ENCODE data around the gene PCDHGA9.

DNA sequence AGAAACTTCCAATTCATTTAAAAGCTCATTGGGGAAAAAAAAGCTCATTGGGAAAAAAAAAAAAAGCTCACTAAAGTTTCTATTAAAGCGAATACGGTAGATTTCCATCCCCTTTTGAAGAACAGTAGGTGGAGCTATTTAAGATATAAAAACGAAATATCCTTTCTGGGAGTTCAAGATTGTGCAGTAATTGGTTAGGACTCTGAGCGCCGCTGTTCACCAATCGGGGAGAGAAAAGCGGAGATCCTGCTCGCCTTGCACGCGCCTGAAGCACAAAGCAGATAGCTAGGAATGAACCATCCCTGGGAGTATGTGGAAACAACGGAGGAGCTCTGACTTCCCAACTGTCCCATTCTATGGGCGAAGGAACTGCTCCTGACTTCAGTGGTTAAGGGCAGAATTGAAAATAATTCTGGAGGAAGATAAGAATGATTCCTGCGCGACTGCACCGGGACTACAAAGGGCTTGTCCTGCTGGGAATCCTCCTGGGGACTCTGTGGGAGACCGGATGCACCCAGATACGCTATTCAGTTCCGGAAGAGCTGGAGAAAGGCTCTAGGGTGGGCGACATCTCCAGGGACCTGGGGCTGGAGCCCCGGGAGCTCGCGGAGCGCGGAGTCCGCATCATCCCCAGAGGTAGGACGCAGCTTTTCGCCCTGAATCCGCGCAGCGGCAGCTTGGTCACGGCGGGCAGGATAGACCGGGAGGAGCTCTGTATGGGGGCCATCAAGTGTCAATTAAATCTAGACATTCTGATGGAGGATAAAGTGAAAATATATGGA is 27.9 kb downstream of the PCDHGA9 start, which contains the start of gene PCDHGA12:
- TF ChIP-seq, protein P1, sequence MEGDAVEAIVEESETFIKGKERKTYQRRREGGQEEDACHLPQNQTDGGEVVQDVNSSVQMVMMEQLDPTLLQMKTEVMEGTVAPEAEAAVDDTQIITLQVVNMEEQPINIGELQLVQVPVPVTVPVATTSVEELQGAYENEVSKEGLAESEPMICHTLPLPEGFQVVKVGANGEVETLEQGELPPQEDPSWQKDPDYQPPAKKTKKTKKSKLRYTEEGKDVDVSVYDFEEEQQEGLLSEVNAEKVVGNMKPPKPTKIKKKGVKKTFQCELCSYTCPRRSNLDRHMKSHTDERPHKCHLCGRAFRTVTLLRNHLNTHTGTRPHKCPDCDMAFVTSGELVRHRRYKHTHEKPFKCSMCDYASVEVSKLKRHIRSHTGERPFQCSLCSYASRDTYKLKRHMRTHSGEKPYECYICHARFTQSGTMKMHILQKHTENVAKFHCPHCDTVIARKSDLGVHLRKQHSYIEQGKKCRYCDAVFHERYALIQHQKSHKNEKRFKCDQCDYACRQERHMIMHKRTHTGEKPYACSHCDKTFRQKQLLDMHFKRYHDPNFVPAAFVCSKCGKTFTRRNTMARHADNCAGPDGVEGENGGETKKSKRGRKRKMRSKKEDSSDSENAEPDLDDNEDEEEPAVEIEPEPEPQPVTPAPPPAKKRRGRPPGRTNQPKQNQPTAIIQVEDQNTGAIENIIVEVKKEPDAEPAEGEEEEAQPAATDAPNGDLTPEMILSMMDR (IDR thresholded peaks at IDR 0.05; ENCODE audit: control extremely low read depth in 1 of 3, insufficient read depth in 1 of 3, low read depth in 1 of 3, low read length in 3 of 3), result no peak; a peak in 1 of 4 replicates
- no peak for TF ChIP-seq ZNF274 (IDR thresholded peaks at IDR 0.05; ENCODE audit: borderline replicate concordance, extremely low read depth, low read length)
- TF ChIP-seq POLR2AphosphoS5 (IDR thresholded peaks at IDR 0.05; ENCODE audit: low read depth, low read length), result no peak
- TF ChIP-seq POLR2A (IDR thresholded peaks at IDR 0.05; ENCODE audit: control extremely low read depth in 1 of 2, low read depth in 2 of 2, low read length in 2 of 2), result no peak
- TF ChIP-seq, protein P2, sequence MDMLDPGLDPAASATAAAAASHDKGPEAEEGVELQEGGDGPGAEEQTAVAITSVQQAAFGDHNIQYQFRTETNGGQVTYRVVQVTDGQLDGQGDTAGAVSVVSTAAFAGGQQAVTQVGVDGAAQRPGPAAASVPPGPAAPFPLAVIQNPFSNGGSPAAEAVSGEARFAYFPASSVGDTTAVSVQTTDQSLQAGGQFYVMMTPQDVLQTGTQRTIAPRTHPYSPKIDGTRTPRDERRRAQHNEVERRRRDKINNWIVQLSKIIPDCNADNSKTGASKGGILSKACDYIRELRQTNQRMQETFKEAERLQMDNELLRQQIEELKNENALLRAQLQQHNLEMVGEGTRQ (IDR thresholded peaks at IDR 0.05; ENCODE audit: low read length), result no peak
- TF ChIP-seq CEBPB (IDR thresholded peaks at IDR 0.05; ENCODE audit: low read depth, low read length), result no peak
- TF ChIP-seq SP2 (IDR thresholded peaks at IDR 0.05; ENCODE audit: low read length), result no peak
- no peak for TF ChIP-seq EP300 (IDR thresholded peaks at IDR 0.05; ENCODE audit: borderline replicate concordance in 1 of 2, low read depth in 2 of 2, low read length in 2 of 2)
- TF ChIP-seq SIX5 (IDR thresholded peaks at IDR 0.05; ENCODE audit: low read depth, low read length), result no peak
- no peak for TF ChIP-seq RNF2 (IDR thresholded peaks at IDR 0.05; ENCODE audit: borderline replicate concordance, low read depth, low read length, missing control alignments, poor library complexity, severe bottlenecking)
- TF ChIP-seq EZH2 (IDR thresholded peaks at IDR 0.05; ENCODE audit: low read depth, low read length, severe bottlenecking), result no peak
- TF ChIP-seq FOSL1 (IDR thresholded peaks at IDR 0.05; ENCODE audit: insufficient read depth, low read depth, low read length), result no peak
- TF ChIP-seq CHD1 (IDR thresholded peaks at IDR 0.05; ENCODE audit: low read depth, low read length), result no peak

Data from H1 (cell line).